Neural cell (in vitro differentiated cells): ENCODE results near the gene FNDC3B. TPM values are rescaled to one million over a fixed set of nuclear protein-coding genes. Genes with fewer than 3 reads are reported as not detected.

Source experiments
- H2AFZ ChIP-seq: fragments of 200-600, 300-800 bp; sonication (generic), shearing (Covaris generic); 2 replicates; pipeline ENCODE4 v1.6.0; 2014; ENCODE audit warnings: low read depth, mild to moderate bottlenecking, antibody characterized with exemption, low read length, moderate library complexity
- H3F3A ChIP-seq: fragments of 200-600 bp; shearing (Covaris generic); 2 replicates; pipeline ENCODE4 v1.6.1; 2016; ENCODE audit warnings: mild to moderate bottlenecking, moderate library complexity, mixed read lengths, antibody characterized with exemption, low read length; ENCODE audit not compliant: insufficient read depth, poor library complexity, severe bottlenecking
- H3K27ac ChIP-seq: fragments of 200-600, 300-800 bp; sonication (generic), shearing (Covaris generic); 2 replicates; pipeline ENCODE4 v1.5.1; 2014; ENCODE audit warnings: mild to moderate bottlenecking, low read length, moderate library complexity
- H3K27me3 ChIP-seq: fragments of 300-800, 200-600 bp; sonication (generic), shearing (Covaris generic); 2 replicates; pipeline ENCODE4 v1.6.0; 2014; ENCODE audit warnings: mild to moderate bottlenecking, low read depth, low read length, moderate library complexity; ENCODE audit not compliant: insufficient read depth
- H3K36me3 ChIP-seq: fragments of 300-800, 200-600 bp; sonication (generic), shearing (Covaris generic); 2 replicates; pipeline ENCODE4 v1.5.1; 2014; ENCODE audit warnings: mild to moderate bottlenecking, antibody characterized with exemption, low read length, moderate library complexity; ENCODE audit not compliant: insufficient read depth
- H3K4me2 ChIP-seq: fragments of 300-800, 200-600 bp; sonication (generic), shearing (Covaris generic); 2 replicates; pipeline ENCODE4 v1.6.0; 2014; ENCODE audit warnings: mild to moderate bottlenecking, low read length
- H3K4me3 ChIP-seq: fragments of 300-800, 200-600 bp; sonication (generic), shearing (Covaris generic); 2 replicates; pipeline ENCODE4 v1.5.1; 2014; ENCODE audit warnings: mild to moderate bottlenecking, low read length, moderate library complexity
- H3K79me2 ChIP-seq: fragments of 200-600 bp; shearing (Covaris generic); replicated peaks from 2 replicates; pipeline ENCODE4 v1.6.0; 2014; ENCODE audit warnings: mild to moderate bottlenecking, low read length, moderate library complexity; ENCODE audit not compliant: insufficient read depth
- H3K9ac ChIP-seq: fragments of 300-800, 200-600 bp; sonication (generic), shearing (Covaris generic); 2 replicates; pipeline ENCODE4 v1.6.1; 2016; ENCODE audit warnings: mild to moderate bottlenecking, low read length, mixed read lengths
- H3K9me2 ChIP-seq: fragments of 200-600 bp; shearing (Covaris generic); 2 replicates; pipeline ENCODE4 v1.6.1; 2016; ENCODE audit warnings: mild to moderate bottlenecking, low read length, mixed read lengths; ENCODE audit not compliant: insufficient read depth
- H3K9me3 ChIP-seq: fragments of 200-600, 300-800 bp; sonication (generic), shearing (Covaris generic); 2 replicates; pipeline ENCODE4 v1.6.1; 2016; ENCODE audit warnings: mild to moderate bottlenecking, mixed run types, low read length, moderate library complexity, mixed read lengths
- H4K20me1 ChIP-seq: fragments of 200-600 bp; shearing (Covaris generic); 2 replicates; pipeline ENCODE4 v1.6.1; 2016; ENCODE audit warnings: mild to moderate bottlenecking, mixed run types; ENCODE audit not compliant: insufficient read depth
- EP300 ChIP-seq: fragments of 450-650 bp; conservative IDR thresholded peaks from 2 replicates; pipeline ENCODE4 v1.6.1; 2014; ENCODE audit warnings: antibody characterized with exemption, mild to moderate bottlenecking, moderate library complexity; ENCODE audit not compliant: poor library complexity, severe bottlenecking
- EZH2 ChIP-seq: fragments of 200-600, 300-800 bp; shearing (Covaris generic), sonication (generic); IDR thresholded peaks from 2 replicates; pipeline ENCODE4 v1.6.1; 2014; ENCODE audit warnings: antibody characterized with exemption, low read length, borderline replicate concordance, mild to moderate bottlenecking; ENCODE audit not compliant: insufficient read depth, poor library complexity, severe bottlenecking
- MXI1 ChIP-seq: fragments of 450-650 bp; conservative IDR thresholded peaks from 2 replicates; pipeline ENCODE4 v1.6.1; 2014; ENCODE audit warnings: antibody characterized with exemption, mild to moderate bottlenecking; ENCODE audit not compliant: poor library complexity, severe bottlenecking
- POLR2AphosphoS5 ChIP-seq: IDR thresholded peaks from 2 replicates; pipeline ENCODE4 v1.6.1; 2012
- RAD21 ChIP-seq: fragments of 450-650 bp; conservative IDR thresholded peaks from 2 replicates; pipeline ENCODE4 v1.6.1; 2014; ENCODE audit warnings: antibody characterized with exemption, mild to moderate bottlenecking, moderate library complexity
- SMC3 ChIP-seq: fragments of 450-650 bp; conservative IDR thresholded peaks from 2 replicates; pipeline ENCODE4 v1.6.1; 2014; ENCODE audit warnings: antibody characterized with exemption, mild to moderate bottlenecking, moderate library complexity; ENCODE audit not compliant: poor library complexity
- TAF1 ChIP-seq: IDR thresholded peaks from 2 replicates; pipeline ENCODE4 v1.6.1; 2012; ENCODE audit warnings: low read depth
- polyA plus RNA-seq: library from polyadenylated mRNA; depleted of rRNA; stranded (reverse); fragments of >200 nt; gene quantifications from 2 replicates; pipeline ENCODE4 v1.2.3, GENCODE V29; 2014
- TF ChIP-seq, protein P1 (sequence below): fragments of 450-650 bp; IDR thresholded peaks from 2 replicates; pipeline ENCODE4 v1.5.1; 2014; ENCODE audit warnings: antibody characterized with exemption, mild to moderate bottlenecking, moderate library complexity; ENCODE audit not compliant: poor library complexity, severe bottlenecking
- TF ChIP-seq, protein P2 (sequence below): IDR thresholded peaks from 2 replicates; pipeline ENCODE4 v1.6.1; 2012; ENCODE audit warnings: borderline replicate concordance

Gene FNDC3B
- polyA plus RNA-seq, 1 donor from 2014 or later: 4.9 TPM

GRCh38 chr3:172189987-172190603 is 150.7 kb downstream of the FNDC3B start:
- Histone ChIP-seq H3K9ac (no peak overlapping the region), H4K20me1 (no peaks in the 10 kb centered on the region), H3K79me2 (peaks cover 6% of the 10 kb centered on the region), H3F3A (peaks cover 3% of the 10 kb centered on the region), H3K36me3 (no peaks in the 10 kb centered on the region), H3K4me2 (no peak overlapping the region), H3K9me2 (no peaks in the 10 kb centered on the region), H3K4me3 (no peak overlapping the region), H3K27me3 (no peaks in the 10 kb centered on the region), H3K9me3 (no peaks in the 10 kb centered on the region), H2AFZ (no peak overlapping the region), H3K27ac (no peak overlapping the region)
- no peak for TF ChIP-seq EZH2

GRCh38 chr3:172190980-172191379 is 151.6 kb downstream of the FNDC3B start:
- Histone ChIP-seq H3K4me3 (no peak overlapping the region), H2AFZ (no peak overlapping the region), H3K79me2 (peaks cover 6% of the 10 kb centered on the region), H4K20me1 (no peaks in the 10 kb centered on the region), H3K36me3 (no peaks in the 10 kb centered on the region), H3K27me3 (no peaks in the 10 kb centered on the region), H3K4me2 (no peak overlapping the region), H3K9ac (no peak overlapping the region), H3K27ac (no peak overlapping the region), H3K9me3 (no peaks in the 10 kb centered on the region), H3F3A (peaks cover 3% of the 10 kb centered on the region), H3K9me2 (no peaks in the 10 kb centered on the region)
- TF ChIP-seq, protein P1, sequence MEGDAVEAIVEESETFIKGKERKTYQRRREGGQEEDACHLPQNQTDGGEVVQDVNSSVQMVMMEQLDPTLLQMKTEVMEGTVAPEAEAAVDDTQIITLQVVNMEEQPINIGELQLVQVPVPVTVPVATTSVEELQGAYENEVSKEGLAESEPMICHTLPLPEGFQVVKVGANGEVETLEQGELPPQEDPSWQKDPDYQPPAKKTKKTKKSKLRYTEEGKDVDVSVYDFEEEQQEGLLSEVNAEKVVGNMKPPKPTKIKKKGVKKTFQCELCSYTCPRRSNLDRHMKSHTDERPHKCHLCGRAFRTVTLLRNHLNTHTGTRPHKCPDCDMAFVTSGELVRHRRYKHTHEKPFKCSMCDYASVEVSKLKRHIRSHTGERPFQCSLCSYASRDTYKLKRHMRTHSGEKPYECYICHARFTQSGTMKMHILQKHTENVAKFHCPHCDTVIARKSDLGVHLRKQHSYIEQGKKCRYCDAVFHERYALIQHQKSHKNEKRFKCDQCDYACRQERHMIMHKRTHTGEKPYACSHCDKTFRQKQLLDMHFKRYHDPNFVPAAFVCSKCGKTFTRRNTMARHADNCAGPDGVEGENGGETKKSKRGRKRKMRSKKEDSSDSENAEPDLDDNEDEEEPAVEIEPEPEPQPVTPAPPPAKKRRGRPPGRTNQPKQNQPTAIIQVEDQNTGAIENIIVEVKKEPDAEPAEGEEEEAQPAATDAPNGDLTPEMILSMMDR: no peak
- no peak for TF ChIP-seq POLR2AphosphoS5
- no peak for TF ChIP-seq EZH2
- no peak for TF ChIP-seq TAF1
- TF ChIP-seq SMC3: no peak
- TF ChIP-seq EP300: no peak
- no peak for TF ChIP-seq MXI1
- TF ChIP-seq, protein P2, sequence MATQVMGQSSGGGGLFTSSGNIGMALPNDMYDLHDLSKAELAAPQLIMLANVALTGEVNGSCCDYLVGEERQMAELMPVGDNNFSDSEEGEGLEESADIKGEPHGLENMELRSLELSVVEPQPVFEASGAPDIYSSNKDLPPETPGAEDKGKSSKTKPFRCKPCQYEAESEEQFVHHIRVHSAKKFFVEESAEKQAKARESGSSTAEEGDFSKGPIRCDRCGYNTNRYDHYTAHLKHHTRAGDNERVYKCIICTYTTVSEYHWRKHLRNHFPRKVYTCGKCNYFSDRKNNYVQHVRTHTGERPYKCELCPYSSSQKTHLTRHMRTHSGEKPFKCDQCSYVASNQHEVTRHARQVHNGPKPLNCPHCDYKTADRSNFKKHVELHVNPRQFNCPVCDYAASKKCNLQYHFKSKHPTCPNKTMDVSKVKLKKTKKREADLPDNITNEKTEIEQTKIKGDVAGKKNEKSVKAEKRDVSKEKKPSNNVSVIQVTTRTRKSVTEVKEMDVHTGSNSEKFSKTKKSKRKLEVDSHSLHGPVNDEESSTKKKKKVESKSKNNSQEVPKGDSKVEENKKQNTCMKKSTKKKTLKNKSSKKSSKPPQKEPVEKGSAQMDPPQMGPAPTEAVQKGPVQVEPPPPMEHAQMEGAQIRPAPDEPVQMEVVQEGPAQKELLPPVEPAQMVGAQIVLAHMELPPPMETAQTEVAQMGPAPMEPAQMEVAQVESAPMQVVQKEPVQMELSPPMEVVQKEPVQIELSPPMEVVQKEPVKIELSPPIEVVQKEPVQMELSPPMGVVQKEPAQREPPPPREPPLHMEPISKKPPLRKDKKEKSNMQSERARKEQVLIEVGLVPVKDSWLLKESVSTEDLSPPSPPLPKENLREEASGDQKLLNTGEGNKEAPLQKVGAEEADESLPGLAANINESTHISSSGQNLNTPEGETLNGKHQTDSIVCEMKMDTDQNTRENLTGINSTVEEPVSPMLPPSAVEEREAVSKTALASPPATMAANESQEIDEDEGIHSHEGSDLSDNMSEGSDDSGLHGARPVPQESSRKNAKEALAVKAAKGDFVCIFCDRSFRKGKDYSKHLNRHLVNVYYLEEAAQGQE: no peak
- no peak for TF ChIP-seq RAD21
